DND-41 (cell line): ENCODE measurements around the gene ITGA7.

Experiments
- ATAC-seq: fragments of 200-7000 bp; cut with Tn5 transposase; 3 replicates; pipeline ENCODE4 v1.9.1; 2021; ENCODE audit warnings: low read depth; ENCODE audit not compliant: insufficient read depth
- DNase-seq: peaks from one replicate; pipeline ENCODE4 v3.0.0-alpha.2; 2020
- H2AFZ ChIP-seq: 2 replicates; pipeline ENCODE4 v1.6.0; 2012; ENCODE audit warnings: low read depth, low read length
- H3K27ac ChIP-seq: 2 replicates; pipeline ENCODE4 v1.5.1; 2012; ENCODE audit warnings: low read length, inconsistent platforms
- H3K27me3 ChIP-seq: fragments of 200-600 bp; sonication (generic); 2 replicates; pipeline ENCODE4 v1.6.0; 2012; ENCODE audit warnings: low read length, mild to moderate bottlenecking, inconsistent platforms; ENCODE audit not compliant: insufficient read depth, poor library complexity
- H3K36me3 ChIP-seq: 2 replicates; pipeline ENCODE4 v1.5.1; 2012; ENCODE audit warnings: low read length, inconsistent platforms; ENCODE audit not compliant: insufficient read depth
- H3K4me1 ChIP-seq: 2 replicates; pipeline ENCODE4 v1.5.1; 2012; ENCODE audit warnings: mild to moderate bottlenecking, low read length; ENCODE audit not compliant: insufficient read depth
- H3K4me2 ChIP-seq: 2 replicates; pipeline ENCODE4 v1.6.0; 2012; ENCODE audit warnings: mild to moderate bottlenecking, moderate library complexity, low read length, inconsistent platforms; ENCODE audit not compliant: insufficient read depth
- H3K4me3 ChIP-seq, 2 experiments: fragments of 200-600 bp in 1 of 2; shearing (Covaris generic) in 1 of 2; 2 replicates each; pipeline ENCODE4 v1.5.1; 2012 to 2016; ENCODE audit warnings: inconsistent platforms in 2 of 2, low read length in 2 of 2, mild to moderate bottlenecking in 2 of 2, low read depth in 1 of 2, moderate library complexity in 1 of 2
- H3K79me2 ChIP-seq: 2 replicates; pipeline ENCODE4 v1.6.0; 2012; ENCODE audit warnings: low read length, inconsistent platforms; ENCODE audit not compliant: insufficient read depth
- H3K9ac ChIP-seq: 2 replicates; pipeline ENCODE4 v1.6.0; 2012; ENCODE audit warnings: low read depth, mild to moderate bottlenecking, inconsistent platforms, low read length, moderate library complexity
- H3K9me3 ChIP-seq: 2 replicates; pipeline ENCODE4 v1.5.1; 2012; ENCODE audit warnings: low read length, moderate library complexity, mild to moderate bottlenecking, inconsistent platforms; ENCODE audit not compliant: insufficient read depth, severe bottlenecking
- H4K20me1 ChIP-seq: 2 replicates; pipeline ENCODE4 v1.6.0; 2012; ENCODE audit warnings: low read length; ENCODE audit not compliant: insufficient read depth
- CTCF ChIP-seq: IDR thresholded peaks from 2 replicates; pipeline ENCODE4 v1.5.1; 2012; ENCODE audit warnings: borderline replicate concordance, low read length, moderate library complexity, mild to moderate bottlenecking; ENCODE audit not compliant: poor library complexity, severe bottlenecking; ENCODE audit errors: extremely low read depth
- EZH2 ChIP-seq: IDR thresholded peaks from 3 replicates; pipeline ENCODE4 v1.6.1; 2012; ENCODE audit warnings: borderline replicate concordance, low read depth, mild to moderate bottlenecking, moderate library complexity, low read length, inconsistent platforms; ENCODE audit not compliant: severe bottlenecking

ITGA7 gene

GRCh38 chr12:55712700-55713415, 5.2 kb upstream of the ITGA7 start:
- Histone ChIP-seq H4K20me1 (no peaks in the 10 kb centered on the region), H3K4me2 (no peak overlapping the region), H2AFZ (no peak overlapping the region), H3K9ac (no peak overlapping the region), H3K79me2 (peaks cover 16% of the 10 kb centered on the region), H3K4me3 (no peak overlapping the region), H3K36me3 (no peaks in the 10 kb centered on the region), H3K4me1 (peaks cover 26% of the 10 kb centered on the region), H3K27me3 (peaks cover 19% of the 10 kb centered on the region), H3K27ac (no peak overlapping the region), H3K9me3 (no peaks in the 10 kb centered on the region)
- TF ChIP-seq CTCF (no peak), EZH2 (no peak)
- ATAC-seq = no peak
- DNase-seq = no peak

- DNase-seq = no peak
- no peak overlapping the region for H2AFZ ChIP-seq
- H3K27me3 ChIP-seq = peaks cover 26% of the 10 kb centered on the region
- H3K36me3 ChIP-seq = no peaks in the 10 kb centered on the region
- H3K4me2 ChIP-seq = no peak overlapping the region
- H3K9me3 ChIP-seq = no peaks in the 10 kb centered on the region
- TF ChIP-seq EZH2 = no peak
- no peak for TF ChIP-seq CTCF
- ATAC-seq = no peak
- H3K9ac ChIP-seq = no peak overlapping the region
- peaks cover 22% of the 10 kb centered on the region for H3K4me1 ChIP-seq
- H3K27ac ChIP-seq = no peak overlapping the region
- peaks cover 7% of the 10 kb centered on the region for H3K79me2 ChIP-seq
- no peak overlapping the region for H3K4me3 ChIP-seq
- H4K20me1 ChIP-seq = no peaks in the 10 kb centered on the region
Measured at GRCh38 chr12:55711786-55712553, 4.3 kb upstream of the ITGA7 start.

- Histone ChIP-seq H2AFZ (no peak overlapping the region), H3K27ac (no peak overlapping the region), H3K9ac (no peak overlapping the region), H3K36me3 (no peaks in the 10 kb centered on the region), H3K27me3 (peaks cover 40% of the 10 kb centered on the region), H3K4me1 (peaks cover 9% of the 10 kb centered on the region), H3K79me2 (no peaks in the 10 kb centered on the region), H3K9me3 (no peaks in the 10 kb centered on the region), H3K4me3 (no peak overlapping the region), H3K4me2 (no peak overlapping the region), H4K20me1 (no peaks in the 10 kb centered on the region)
- DNase-seq = no peak
- TF ChIP-seq EZH2 (no peak), CTCF (no peak)
- no peak for ATAC-seq
Measured at GRCh38 chr12:55708695-55709233, 1.1 kb upstream of the ITGA7 start.
